HG03135 (cell line): ENCODE data around the gene COLEC12.

ENCODE experiments used
- ATAC-seq: cut with Tn5 transposase; IDR thresholded peaks from one replicate; pipeline ENCODE4 v1.9.1; 2021; ENCODE audit warnings: mild to moderate bottlenecking, moderate library complexity; ENCODE audit not compliant: unreplicated experiment

The COLEC12 gene

GRCh38 chr18:475202-476031 lies 25.1 kb downstream of the COLEC12 start:
- ATAC-seq = no peak

GRCh38 chr18:474416-474815 lies 26.1 kb downstream of the COLEC12 start:
- ATAC-seq = no peak

- no peak for ATAC-seq
These were observed 26.7 kb downstream of the COLEC12 start for GRCh38 chr18:473802-474201.

- no peak for ATAC-seq
These were observed 28.8 kb downstream of the COLEC12 start for GRCh38 chr18:471716-472115.

- ATAC-seq = no peak
These were observed 29.6 kb downstream of the COLEC12 start for GRCh38 chr18:470661-471501.

- no peak for ATAC-seq
These were observed 31.3 kb downstream of the COLEC12 start for GRCh38 chr18:468955-469790.

- no peak for ATAC-seq
These were observed 36.5 kb downstream of the COLEC12 start for GRCh38 chr18:463827-464541.

GRCh38 chr18:463403-463802 lies 37.1 kb downstream of the COLEC12 start:
- no peak for ATAC-seq

GRCh38 chr18:461762-462161 lies 38.7 kb downstream of the COLEC12 start:
- ATAC-seq = no peak

- no peak for ATAC-seq
These were observed 39.7 kb downstream of the COLEC12 start for GRCh38 chr18:460791-461190.

- ATAC-seq = no peak
These were observed 40.5 kb downstream of the COLEC12 start for GRCh38 chr18:459814-460593.

GRCh38 chr18:457521-458412 lies 42.7 kb downstream of the COLEC12 start:
- no peak for ATAC-seq

- ATAC-seq = no peak
These were observed 43.4 kb downstream of the COLEC12 start for GRCh38 chr18:457140-457519.

GRCh38 chr18:456361-457139 lies 44.0 kb downstream of the COLEC12 start:
- ATAC-seq = no peak

- ATAC-seq = no peak
These were observed 47.1 kb downstream of the COLEC12 start for GRCh38 chr18:453400-453799.

GRCh38 chr18:452816-453215 lies 47.7 kb downstream of the COLEC12 start:
- no peak for ATAC-seq

- no peak for ATAC-seq
These were observed 51.1 kb downstream of the COLEC12 start for GRCh38 chr18:449374-449773.
